ENCODE results near the gene BEND5.

BEND5 gene

DNA sequence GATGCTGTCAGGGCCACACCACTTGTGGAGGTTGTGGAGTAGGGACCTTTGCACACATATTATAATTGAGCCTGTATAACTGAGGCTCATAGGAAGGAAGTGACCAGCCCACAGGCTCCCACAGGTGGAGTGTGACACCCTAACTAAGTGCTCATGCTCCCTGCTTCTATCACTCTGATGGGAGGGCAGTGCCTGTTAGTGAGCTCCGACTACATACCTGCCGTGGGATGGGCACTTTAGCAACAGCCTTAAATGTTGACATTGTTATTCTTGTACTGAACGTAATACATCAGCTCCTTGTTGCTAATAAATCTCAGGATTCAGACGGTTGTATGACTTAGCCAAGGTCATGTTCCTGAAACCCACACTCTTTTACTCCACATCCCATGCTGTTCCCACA is 58.0 kb downstream of the BEND5 start:
- no peak for DNase-seq (ENCODE audit: low read depth)

GRCh38 chr1:48718116-48718630 is 58.5 kb downstream of the BEND5 start:
- no peak for DNase-seq (ENCODE audit: low read depth)

GRCh38 chr1:48717082-48717481 is 59.6 kb downstream of the BEND5 start:
- no peak for DNase-seq (ENCODE audit: low read depth)

DNA sequence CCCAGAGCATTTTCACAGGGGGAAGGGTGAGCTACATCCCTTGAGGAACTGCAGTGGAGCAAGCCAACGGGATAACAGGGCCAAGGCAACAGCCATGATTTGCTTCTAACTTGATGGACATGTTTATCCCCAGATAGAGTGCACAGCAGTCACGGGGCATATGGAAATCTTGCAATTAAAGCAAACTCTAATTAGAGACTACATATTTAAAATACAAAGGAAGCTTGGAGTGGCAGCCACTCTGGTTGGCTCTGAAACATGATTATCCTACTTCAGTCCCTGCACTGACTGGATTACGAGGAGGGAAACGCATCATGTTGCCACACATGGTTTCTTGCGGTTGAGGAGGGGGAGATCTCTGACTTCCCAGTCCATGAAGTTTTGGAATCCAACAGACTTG is 60.8 kb downstream of the BEND5 start:
- no peak for DNase-seq (ENCODE audit: low read depth)

- no peak for DNase-seq (ENCODE audit: low read depth)
Observed at GRCh38 chr1:48710915-48711314, 65.8 kb downstream of the BEND5 start.

GRCh38 chr1:48710318-48710717 is 66.4 kb downstream of the BEND5 start:
- no peak for DNase-seq (ENCODE audit: low read depth)

DNA sequence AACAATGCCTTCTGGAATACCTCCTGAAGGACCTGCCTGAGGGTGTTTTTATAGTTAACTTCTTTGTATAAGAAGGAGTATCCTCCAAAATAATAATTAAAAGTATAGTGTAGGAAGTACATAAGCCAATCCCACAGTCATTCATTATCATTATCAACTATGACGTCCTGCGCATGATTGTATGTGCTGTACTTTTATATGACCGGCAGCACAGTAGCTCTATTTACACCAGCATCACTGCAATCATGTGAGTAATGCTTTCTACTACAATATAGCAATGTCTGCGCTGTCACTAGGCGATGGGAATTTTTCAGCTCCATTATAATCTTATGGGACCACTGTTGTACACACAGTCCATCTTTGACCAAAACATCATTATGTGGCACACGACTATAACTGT is 72.0 kb downstream of the BEND5 start:
- no peak for DNase-seq (ENCODE audit: low read depth)

- DNase-seq (ENCODE audit: low read depth) = no peak
Observed at GRCh38 chr1:48701445-48701844, 75.2 kb downstream of the BEND5 start.

DNA sequence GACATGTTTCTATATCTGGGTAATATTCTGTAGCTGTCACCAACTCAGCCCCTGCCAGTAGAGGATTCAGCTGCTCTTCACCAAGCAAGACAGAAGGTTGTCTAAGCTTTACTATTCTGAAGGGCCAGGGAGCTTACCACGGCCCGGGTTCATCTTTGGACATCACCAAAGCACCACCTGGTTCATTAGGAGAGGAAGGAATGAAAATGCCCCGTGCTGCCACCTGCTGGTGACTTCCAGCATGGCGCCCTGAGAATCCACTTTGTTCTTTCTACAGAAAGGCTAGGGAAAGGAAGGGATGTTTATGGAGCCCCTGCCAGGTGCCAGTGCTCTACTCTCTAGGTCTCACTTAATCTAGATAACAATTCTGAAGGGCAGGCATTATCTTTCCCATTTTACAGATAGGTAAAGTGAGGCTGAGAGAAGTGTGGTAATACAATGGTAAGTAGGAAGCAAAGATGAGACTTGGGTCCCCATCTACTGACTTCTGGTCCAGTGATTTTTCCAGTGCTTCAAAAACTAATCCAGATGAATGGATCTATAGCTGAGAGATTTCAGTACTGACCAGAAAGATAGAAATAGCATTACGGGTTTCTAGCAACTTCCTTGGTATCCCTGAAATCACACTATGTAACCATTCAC is 79.5 kb downstream of the BEND5 start:
- DNase-seq (ENCODE audit: low read depth) = peak; percentile 4

DNA sequence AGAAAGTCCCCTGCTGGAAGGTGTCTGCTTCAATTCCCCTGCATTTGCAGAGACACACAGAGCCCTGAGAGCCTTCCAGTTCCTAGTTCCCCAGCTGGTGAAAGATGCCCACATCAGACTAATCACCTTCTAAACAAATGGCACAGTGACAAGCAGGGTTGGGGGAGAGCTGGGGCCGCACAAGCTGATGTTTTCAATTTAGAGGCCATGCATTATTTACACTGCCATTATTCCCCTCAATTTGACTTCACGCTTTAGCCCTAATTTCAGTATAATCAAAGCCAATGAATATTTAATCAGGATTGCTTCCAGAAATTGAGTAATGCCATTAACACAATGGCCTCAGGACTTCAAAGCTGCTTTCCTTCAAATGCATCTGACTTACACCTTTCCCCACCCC is 81.5 kb downstream of the BEND5 start:
- DNase-seq (ENCODE audit: low read depth) = no peak

- DNase-seq (ENCODE audit: low read depth) = no peak
Observed at GRCh38 chr1:48693674-48694320, 82.9 kb downstream of the BEND5 start.

GRCh38 chr1:48693180-48693579 is 83.5 kb downstream of the BEND5 start:
- no peak for DNase-seq (ENCODE audit: low read depth)

GRCh38 chr1:48692235-48692634 is 84.5 kb downstream of the BEND5 start:
- no peak for DNase-seq (ENCODE audit: low read depth)

DNA sequence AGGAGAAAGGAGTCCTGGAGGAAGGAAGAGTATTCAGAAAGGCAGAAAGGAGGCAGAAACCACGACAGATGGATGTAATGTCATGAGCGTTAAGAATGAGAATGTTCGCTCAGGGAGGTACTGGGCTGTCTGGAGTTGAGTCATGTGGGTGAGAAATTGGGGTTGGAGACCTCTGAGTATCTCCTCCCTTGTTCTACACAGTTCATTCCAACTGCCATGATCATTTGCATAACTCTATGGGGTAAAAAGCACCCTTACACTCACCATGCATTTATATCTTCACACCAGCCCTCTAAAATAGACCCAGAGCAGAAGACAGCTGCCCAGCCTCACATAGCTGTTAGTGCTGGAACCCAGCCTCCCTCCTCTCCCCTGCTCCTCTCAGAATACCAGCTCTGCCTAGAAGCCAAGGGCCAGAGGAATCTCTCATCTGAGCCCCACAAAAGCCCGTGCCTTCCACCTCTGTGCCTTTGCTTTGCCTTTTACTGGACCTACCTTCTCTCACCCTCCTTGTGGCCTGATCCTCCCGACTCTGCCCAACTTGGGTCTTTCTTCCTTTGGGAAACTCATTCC is 85.2 kb downstream of the BEND5 start:
- DNase-seq (ENCODE audit: low read depth) = no peak

DNA sequence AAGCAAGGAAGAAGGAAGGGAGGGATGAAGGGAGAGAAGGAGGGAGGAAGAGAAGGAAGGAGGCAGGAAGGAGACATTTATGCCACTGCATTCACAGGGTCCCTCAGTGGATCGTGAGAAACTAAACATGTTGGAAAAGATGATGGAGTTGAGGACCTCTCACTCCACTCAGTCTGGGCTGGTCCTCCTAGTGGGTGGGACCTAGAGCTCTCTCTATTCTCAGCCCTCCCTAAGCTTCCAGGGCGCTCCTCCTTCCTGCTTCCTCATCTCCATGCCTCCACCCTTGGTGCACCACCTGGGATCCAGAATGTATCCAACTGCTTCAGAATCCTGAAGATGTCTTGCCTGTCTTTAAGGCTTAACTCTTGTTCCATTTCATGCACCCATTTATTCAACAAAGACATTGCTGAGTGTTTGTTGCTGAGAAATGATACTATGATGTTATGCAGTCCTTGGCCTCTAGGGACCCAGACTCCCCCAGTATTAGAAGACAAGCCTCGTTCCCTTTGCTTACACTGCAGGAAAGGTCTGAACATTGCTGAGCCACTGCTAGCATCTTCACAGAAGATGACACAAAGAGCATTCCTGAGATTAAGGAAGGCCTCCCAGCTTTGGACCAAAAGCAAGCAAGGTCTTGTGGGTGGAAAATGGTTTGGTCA is 88.5 kb downstream of the BEND5 start:
- no peak for DNase-seq (ENCODE audit: low read depth)

- no peak for DNase-seq (ENCODE audit: low read depth)
Observed at GRCh38 chr1:48687282-48688045, 89.2 kb downstream of the BEND5 start.

DNA sequence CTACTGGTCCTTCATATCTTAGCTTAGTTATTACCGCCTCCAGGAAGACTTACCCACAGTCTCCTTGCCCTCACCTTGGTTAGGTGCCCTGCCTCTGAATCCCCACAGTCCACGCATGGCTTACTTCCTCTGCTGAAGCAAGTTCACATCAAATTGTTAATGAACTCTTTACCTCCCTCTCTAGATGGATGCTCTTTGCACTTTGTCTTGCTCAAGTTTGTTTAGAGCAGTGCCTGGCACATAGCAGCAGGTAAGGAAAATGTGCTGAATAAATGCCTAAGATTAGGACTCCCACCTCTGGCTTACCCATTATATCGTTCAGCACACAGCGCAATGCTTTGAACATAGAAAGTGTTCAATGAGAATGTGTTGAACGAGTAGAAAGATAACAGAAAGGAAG is 90.5 kb downstream of the BEND5 start:
- DNase-seq (ENCODE audit: low read depth) = no peak

DNA sequence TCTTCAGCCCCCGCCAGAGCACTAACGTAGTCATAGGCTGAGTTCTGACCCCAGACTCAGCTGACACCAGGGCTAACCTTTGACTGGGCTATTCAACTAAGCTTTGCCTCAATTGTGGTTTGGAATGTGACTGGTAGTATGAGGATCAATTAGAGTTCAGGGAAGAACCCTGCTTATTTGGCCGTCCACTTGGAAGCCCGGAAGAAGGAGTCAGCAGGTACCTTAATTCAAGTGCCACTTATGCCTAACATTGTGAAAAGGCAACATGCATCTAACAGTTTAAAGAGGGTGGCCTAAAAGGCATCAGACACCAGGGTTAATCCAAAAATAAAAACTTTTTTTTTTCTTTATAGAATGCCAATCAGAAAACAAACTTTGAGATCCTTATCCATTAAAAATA is 92.3 kb downstream of the BEND5 start:
- DNase-seq (ENCODE audit: low read depth) = no peak

GRCh38 chr1:48683839-48684238 is 92.9 kb downstream of the BEND5 start:
- no peak for DNase-seq (ENCODE audit: low read depth)

GRCh38 chr1:48681476-48682305 is 95.0 kb downstream of the BEND5 start:
- no peak for DNase-seq (ENCODE audit: low read depth)

DNA sequence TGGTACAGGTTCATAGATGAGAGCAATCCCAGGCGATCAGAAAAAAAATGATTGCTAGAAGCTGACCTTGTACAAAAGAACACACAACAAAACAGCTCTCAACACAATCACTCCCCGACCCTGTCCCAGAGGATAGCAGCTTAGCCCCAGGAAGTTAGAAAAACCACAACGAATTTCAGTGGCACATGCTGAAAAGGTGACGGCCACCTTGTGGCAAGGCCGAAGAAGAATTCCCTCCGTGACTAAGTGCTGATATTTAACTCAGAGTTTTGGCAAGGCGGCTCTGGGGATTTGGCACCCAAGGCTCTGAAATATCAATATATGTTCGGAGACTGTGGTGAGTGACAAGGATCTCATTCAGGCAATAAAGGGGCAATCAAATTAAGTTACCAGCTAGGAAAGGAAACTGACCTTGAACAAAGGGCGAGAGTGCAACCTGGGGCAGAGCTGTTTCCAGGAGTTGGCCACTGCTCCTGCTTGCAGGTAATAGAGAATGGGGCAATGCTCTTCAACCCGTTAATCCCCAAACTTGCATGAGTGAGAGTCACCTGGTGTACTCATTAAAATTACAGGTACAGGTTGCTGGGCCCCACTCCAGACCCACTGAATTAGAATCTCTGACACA is 96.2 kb downstream of the BEND5 start:
- no peak for DNase-seq (ENCODE audit: low read depth)
